Glomerular endothelial cell (primary cell): ENCODE results near the gene AKAP8L. TPM values are rescaled to one million over a fixed set of nuclear protein-coding genes. Genes with fewer than 3 reads are reported as not detected.
"Not testable (repeated sequence)": the region's sequence is repeated elsewhere in the genome, so short reads cannot be mapped to it uniquely, and the experiment has no call there.

Experiments used
- DNase-seq: peaks from one replicate; pipeline ENCODE4 v3.0.0-alpha.2; 2011; ENCODE audit warnings: low read depth, low spot score; ENCODE audit errors: extremely low read depth
- total RNA-seq: library from RNA; depleted of rRNA; stranded (reverse); fragments of >200 nt; gene quantifications from 2 replicates; pipeline ENCODE4 v1.2.3, GENCODE V29; 2015

Gene AKAP8L
- total RNA-seq, 1 donor from 2014 or later, result 106 TPM

DNA sequence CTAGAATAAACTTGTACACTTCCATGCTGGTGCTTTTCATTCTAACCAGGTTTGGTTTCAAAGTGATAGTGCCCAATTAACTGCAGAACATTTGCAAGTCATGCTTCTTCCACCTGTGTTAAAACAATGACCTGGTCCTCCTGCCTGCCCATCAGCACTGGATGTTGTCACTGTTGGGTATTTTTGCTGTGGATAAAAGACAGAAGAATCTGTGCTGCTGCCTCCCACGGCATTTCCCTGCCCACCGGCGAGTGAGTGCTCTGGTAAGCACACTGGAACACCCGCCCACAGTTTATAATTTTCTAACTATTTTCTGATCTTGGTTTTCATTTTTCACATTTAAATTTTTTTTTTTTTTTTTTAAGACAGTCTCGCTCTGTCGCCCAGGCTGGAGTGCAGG is 36.9 kb downstream of the AKAP8L start:
- DNase-seq, result no peak

DNA sequence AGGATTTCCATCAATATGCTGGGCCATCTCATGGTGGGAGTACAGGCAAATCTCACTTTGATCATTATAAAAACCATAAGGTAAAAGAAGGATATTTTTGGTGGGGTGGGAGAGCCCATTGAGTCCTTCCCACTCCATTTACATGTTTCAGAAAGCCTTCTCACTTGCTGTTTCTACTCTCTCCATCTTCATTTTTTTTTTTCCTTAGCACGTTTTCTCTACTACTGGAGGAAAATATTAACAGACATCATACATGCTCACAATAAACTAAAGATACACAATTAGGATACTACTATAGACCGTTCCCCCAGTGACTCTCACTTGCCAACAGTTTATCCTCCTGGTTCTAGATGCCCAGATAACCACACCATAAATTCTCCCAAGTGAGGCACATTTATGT is 37.4 kb downstream of the AKAP8L start:
- no peak for DNase-seq

DNA sequence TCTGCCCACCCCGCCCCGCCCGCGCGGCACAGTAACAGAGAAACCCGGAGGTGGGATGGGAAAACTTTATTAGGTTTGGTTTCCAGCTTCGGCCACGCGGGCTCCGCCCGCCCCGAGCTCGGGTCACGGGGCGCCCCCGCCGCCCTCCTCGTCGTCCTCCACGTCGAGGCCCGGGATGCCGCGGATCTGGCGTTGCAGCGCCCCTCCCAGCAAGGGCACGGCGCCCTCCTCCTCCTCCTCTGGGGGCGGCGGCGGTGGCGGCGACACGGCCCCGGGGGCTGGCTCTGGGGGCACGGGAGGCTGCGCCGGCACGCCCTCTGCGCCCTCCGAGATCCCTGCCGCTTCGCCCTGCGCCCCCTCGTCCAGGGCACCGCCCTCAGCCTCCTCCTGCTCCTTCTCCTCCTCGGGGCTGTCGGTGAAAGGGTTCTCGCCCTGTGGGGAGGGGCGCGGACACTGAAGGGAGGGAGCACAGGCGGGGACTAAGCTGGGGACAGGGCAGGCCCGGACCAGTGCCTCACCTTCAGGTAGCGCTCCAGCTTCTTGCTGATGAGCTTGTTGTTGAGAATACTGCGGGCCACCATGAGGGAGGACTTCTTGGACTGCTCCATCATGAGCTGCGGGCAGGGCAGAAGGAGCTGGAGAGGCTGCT is 38.7 kb downstream of the AKAP8L start:
- DNase-seq, result no peak

DNA sequence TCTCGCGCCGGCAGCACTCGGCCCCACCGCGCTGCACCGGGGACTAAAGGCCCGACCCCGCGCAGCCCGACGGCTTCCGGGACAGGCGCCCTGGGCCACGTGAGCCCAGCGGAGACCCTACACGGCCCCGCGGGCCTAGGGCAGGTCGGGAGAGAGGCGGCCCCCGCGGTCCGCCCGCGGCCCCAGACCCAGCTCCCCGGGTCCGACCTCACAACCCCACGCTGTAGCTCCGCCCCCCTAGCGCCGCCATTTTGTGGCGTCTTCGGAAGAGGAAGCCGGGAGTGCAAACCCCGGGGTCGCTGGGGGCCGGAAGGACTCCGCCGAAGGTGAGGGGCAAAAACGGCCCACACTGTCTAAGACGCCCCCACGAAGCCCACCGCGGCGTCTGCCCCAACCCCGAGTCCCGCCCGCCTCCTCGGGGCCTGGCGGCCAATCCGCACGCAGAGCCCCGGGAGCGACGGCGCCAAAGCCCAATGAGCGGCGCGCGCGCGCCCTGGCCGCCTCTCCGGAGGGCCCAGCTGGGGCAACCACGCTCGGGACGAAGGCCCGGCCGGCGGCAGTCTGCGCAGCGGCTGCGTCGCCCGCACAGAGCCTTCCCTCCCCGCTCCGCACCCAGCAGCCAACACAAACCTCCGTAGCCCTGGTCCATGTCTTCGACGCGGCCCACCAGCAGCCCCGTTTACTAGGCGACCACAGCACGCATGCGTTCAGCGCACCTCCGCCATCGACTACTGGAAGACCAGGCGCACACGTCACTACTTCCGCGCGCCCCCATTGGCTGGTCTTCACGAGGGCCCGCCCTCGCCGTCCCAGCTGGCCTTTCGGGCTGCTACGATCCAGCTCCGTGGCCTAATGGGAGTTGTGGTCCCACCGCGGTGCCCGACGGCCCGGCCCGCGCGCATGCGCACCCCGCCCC is 39.4 kb downstream of the AKAP8L start, which contains the start of gene AKAP8:
TSS of gene AKAP8 (minus strand) at position 705 of the 916 bp plus-strand sequence. CDS start at position 649, 56 bp downstream.
- peak; percentile 77 for DNase-seq

DNA sequence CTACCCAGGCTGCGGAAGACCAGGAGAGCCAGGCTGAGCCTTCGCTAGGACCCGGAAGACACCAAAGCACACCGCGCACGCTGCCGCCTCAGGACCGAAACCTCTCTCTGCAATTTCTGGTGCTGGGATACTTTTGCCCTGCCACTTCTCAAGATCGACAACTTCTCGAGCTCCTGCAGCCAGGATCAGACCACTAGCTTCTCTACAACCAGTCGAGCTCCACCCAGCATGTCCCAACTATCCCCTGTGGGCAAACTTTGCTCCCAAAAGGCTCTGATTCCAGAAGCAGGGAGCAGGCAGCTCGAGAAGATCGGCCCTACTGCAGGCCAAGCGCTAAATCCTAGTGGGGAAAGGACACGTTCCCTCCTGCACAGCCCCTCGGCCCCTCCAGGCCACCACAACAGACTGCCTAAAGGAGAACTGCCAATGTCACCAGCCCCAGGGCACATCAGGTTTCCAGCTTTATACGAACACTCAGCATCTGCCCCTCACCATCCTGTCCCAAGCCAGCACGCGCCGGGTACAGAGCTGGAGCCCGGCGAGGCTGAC is 40.2 kb downstream of the AKAP8L start:
- DNase-seq, result no peak

DNA sequence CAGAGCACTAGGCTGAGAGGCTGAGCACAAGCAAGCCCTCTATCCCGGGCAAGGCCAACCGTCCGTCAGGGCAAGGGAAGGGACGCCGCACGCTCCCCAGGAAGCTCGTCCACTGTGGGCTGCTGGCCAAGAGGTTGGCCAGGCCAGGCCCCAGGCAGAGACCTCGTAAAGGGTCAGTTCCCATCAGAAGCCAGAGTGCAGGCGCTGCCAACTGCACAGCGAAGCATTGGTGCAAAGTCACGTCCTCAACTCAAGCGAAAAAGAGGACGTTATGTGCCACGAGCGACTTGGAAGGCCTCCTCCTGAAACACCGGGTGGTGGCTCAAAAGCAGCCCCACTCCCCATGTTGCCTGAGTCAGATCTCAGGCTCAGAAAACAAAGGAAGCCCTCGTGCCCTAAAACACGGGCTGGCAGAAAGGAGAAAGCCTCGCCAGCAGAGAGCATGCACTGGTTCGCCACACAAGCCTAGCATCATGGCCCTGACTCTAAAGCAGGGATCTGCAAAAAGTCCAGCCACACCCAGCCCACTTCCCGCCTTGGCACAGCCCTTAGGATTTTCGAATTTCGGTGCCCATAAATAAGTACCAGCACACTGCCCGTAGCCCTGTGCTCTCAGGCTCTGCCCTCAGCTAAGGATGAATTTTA is 43.9 kb downstream of the AKAP8L start:
- no peak for DNase-seq

DNA sequence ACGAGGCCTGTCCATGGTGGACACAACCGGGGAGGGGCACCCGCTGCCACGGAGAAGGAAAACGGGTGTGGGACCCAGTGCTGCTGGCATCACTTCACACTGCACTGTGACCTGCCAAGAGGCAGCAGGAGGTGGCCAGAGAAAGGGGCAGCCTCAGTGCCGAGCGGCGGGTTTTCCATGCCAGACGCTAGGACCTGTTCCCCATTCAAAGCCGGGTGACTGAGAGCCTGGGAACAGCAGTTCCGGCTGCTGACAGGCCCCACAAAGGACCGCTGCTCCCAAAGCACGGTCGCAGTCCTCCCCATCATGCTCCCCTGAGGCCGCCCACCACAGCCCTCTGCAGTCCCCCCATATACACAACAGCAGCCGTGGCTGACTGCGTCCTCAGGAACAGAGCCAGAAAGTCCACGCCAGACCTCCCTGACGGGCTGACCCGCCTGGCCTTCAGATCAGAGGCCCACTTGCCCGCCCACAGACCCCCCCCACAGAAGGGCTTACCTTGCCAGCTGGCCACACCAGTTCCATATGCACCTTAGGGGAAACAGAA is 44.6 kb downstream of the AKAP8L start:
- no peak for DNase-seq

DNA sequence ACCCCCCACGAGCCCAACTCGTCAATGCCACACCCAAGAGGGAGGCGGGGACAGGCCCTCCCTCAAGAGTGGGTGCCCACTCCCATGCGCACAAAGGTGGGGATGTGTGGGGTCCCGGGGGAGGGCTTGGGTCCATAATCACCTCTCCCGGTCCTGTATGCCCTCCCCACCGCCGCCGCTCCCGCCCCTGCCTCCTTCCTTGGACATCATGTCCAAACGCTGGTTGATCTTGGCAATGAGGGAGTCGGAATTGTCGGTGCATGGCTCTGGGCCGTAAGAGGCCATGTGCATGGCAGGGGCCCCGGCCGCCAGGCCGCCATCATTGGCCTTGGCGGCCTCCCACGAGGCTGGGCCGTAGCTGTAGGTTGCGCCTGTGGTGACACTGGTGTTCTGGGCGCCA is 45.1 kb downstream of the AKAP8L start:
- no peak for DNase-seq

DNA sequence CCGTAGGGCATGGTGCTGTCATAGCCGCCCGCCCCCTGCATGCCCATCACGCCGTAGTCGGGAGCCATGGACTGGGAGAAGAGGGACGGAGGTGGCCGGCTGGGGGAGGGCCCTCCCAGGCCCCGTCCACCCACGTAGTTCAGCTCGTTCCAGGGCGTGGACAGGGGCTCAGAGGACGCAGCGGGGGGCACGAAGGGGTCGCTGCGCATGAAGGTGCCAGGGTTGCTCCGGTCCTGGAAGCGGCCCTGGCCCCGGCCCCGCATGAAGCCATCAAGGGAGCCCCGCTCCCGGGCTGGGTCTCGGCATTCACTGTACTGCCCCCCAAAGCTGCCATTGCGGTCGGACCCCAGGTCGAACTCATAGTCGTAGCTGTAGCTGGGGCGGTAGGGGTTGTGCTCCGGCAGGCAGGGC is 45.9 kb downstream of the AKAP8L start:
- no peak for DNase-seq

DNA sequence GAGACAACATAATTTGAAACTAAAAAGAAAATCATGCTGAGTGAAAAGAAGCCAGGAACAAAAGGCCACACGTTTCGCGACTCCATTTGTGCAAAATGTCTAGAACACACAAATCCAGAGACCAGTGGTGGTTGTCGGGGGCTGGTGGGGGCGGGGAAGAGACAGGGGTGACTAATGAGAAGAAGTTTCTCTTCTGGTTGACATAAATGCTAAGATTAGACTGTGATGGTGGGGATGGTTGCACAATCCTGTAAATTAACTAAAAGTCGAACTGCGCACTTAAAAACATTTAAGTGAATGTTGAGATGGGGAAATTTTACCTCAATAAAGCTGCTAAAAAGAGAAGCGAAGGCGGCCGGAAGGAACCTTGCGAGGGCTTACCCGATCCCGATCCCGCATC is 46.3 kb downstream of the AKAP8L start:
- DNase-seq, result no peak

DNA sequence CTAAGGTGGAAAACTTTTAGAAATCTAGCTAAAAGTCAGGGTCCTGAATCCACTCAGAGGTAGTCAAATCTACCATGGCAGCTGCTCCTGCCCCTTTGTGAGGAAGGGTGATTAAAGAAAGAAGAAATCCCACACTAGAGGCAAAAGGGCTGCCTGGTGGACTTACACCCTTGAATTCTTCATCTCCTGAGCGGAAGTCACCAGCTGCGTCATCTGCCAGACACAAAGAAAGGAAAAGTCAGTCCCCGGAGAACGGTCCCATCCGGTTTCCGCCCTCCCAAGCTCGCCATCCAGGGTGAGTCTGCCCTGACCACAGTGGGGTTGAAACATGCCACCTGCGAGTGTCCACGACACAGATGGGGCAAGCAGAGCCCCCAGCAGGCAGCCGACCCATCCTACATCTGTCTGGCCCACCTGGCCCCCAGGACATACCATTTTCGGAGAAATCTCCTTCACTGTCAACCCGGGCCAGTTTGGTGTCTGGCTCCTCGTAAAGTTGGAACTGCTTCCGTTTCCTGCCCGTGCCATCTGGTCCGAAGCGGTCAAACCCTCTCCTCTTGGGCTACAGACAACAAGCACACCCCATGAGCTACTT is 46.9 kb downstream of the AKAP8L start:
- no peak for DNase-seq

DNA sequence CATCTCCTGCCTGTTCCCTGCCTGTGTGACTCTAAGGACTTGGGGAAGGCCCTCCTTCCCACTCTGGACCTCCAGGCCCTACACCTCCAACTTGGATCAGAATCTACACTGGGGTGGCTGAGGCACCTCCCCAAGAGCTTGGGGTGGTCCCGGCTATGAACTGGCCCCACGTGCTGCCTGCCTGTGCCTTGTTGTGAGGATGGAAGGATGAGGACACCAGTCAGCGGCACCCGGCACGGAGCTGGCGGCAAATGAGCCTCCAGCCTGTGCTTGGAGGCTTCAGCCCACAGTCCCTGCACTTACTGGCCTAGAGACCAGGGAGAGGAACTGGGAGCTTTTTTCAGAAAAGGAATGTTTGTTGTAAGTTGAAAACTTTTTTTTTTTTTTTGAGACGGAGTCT is 47.7 kb downstream of the AKAP8L start:
- no peak for DNase-seq

DNA sequence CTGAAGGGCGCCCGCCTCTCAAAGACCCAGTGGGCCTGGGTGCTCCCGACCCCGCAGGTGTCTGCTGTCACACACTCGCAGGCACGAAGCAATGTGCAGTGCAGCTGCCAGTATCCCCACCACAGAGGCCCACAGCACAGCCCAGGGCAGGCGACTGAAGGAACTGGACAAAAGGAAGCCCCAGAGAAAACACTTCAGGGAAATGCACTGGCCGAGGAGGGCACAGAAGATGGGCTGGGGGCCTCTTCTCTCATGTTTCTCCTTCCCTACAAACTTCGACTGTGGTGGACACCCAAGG is 49.2 kb downstream of the AKAP8L start:
- DNase-seq, result no peak

DNA sequence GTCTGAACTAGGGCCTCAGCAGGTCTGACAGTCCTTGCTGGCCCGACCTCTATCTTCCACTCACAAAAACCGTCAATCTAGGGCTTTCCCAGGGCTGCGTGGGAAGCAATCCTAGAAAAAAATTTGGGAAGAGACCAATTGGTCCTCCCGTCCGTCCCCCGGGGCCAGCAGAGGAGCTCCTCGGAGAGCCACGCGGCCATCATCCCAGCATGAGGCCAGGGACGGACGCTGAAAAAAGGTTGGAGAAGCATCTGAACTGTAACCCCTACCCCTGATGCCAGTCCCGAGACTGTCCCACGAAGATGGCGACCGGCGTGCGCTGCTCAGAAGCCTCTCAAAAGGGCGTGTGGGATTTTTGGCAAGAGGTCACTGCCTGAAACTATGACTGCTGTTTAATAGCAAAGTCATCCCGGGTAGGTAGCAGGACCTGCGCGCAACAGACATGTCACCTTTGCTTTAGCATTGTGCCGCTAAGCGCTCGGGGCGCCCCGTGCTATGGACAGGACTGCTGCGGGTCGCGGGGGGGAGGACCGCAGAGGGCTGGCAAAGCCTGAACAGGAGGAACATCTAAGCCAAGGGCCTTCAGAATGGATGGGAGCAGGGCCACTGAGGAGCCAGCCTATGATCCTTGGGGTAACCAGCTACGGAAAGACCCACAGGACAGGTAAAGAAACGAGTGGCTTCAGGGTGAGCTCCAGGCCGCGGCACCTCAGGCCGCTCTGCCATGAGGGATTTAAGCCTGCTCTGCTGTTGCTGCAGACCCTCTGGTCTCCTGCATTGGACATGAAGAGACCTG is 49.8 kb downstream of the AKAP8L start:
- no peak for DNase-seq

DNA sequence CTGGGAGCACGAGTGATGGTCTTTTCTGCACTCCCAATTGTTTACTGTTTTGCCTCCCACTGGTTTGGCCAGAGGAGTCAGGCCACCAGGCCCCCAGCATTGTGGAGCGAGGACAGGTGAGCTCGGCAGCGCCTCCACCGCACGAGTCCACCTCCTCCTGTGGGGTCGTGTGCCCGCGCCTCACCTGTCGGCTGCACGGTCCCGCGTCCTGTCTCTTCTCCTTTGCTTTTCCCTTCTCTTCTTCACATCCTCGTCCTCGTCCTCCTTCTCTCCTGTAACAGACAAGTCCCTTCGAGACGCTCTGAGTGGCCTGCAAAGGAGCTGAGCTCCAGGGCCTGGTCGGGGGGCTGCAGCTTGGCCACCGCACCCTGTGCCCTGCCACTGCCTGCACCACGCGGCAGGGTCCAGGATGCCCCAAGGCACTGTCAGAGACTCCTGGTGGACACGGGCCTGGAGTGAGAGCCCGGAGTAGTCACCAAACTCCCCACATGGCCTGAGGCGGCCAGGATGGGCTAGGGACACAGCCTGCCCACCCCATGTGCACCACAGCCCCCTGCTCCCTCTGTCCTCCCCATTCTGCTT is 50.6 kb downstream of the AKAP8L start:
- no peak for DNase-seq

DNA sequence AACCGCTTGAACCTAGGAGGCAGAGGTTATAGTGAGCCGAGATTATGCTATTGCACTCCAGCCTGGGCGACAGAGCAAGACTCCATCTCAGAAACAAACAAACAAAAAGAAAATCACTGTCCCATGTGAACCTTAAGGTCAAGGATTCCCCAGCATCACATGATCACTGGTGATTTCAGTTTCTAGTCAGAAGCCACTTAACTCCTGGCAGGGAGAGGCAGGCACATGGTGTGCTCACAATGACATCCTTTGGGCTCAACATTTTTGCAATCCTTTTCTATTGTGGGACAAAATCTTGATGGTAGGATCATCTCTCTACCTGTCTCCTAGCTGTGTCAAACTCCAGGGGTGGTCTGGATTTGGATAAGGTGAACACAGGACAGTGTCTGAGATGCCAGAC is 51.3 kb downstream of the AKAP8L start:
- no peak for DNase-seq

DNA sequence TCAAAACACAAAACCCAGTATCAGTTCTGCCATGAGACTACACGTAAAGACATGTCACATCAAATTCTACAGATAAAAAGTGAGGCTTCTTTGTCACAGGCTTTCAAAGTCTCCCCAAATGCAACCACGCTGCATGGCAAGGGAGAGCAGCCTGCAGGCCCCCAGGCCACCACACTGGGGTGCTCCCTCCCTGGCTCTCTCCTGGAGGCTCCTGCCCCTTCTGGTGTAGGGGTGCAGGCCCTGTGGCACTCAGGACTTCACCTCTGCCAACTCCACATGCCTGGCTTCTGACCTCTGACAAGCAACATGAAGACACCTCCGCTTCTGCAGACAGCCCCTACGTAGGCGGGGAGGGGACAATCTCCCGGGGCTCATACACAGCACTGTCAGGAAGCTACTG is 53.5 kb downstream of the AKAP8L start:
- no peak for DNase-seq

DNA sequence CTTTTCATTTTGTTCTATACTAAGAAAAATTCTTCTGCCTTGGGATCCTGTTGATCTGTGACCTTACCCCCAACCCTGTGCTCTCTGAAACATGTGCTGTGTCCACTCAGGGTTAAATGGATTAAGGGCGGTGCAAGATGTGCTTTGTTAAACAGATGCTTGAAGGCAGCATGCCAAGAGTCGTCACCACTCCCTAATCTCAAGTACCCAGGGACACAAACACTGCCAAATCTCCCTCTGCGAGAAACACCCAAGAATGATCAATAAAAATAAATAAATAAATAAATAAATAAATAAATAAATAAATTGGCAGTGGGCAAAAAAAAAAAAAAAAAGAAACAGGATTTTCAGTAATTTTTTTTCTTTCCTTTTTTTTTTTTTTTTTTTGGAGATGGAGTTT is 55.0 kb downstream of the AKAP8L start:
- DNase-seq, result not testable (repeated sequence)

DNA sequence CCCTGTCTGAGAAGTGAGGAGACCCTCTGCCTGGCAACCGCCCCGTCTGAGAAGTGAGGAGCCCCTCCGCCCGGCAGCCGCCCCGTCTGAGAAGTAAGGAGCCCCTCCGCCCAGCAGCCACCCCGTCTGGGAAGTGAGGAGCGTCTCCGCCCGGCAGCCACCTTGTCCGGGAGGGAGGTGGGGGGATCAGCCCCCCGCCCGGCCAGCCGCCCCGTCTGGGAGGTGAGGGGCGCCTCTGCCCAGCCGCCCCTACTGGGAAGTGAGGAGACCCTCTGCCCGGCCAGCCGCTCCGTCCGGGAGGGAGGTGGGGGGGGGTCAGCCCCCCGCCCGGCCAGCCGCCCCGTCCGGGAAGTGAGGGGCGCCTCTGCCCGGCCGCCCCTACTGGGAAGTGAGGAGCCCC is 55.7 kb downstream of the AKAP8L start:
- not testable (repeated sequence) for DNase-seq

DNA sequence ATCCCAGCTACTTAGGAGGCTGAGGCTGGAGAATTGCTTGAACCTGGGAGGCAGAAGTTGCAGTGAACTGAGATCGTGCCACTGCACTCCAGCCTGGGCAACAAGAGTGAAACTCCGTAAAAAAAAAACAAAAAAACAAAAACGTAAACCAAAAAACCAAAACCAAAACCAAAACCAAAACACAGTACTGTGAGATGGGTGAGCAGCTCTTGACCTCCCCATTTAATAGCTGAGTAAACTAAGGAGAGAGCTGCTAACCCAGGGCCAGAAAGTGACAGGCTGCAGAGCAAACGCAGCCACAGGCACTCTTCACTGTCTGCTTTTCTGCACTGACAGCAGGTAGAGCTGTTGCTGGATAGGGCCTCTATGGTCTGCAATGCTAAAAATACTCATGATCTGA is 58.8 kb downstream of the AKAP8L start:
- DNase-seq, result not testable (repeated sequence)
